ENCODE measurements around the gene LINC00237.
A peak's percentile ranks its signal among the peaks of the same experiment; 100 is the strongest.

The LINC00237 gene

GRCh38 chr20:21063276-21063675 is 42.9 kb downstream of the LINC00237 start:
- no peak for DNase-seq (ENCODE audit: insufficient read length, low spot score)
- no peak for FAIRE-seq
- no peak for TF ChIP-seq CTCF (IDR thresholded peaks at IDR 0.05; ENCODE audit: insufficient read depth, missing control alignments)

- DNase-seq (ENCODE audit: insufficient read length, low spot score): no peak
- peak; percentile 26 for TF ChIP-seq CTCF (IDR thresholded peaks at IDR 0.05; ENCODE audit: insufficient read depth, missing control alignments)
- FAIRE-seq: no peak
Measured at GRCh38 chr20:21053002-21053762, 53.0 kb downstream of the LINC00237 start.

- FAIRE-seq: no peak
Measured at GRCh38 chr20:21052686-21053001, 53.5 kb downstream of the LINC00237 start.

GRCh38 chr20:21052241-21052640 is 53.9 kb downstream of the LINC00237 start:
- TF ChIP-seq CTCF (IDR thresholded peaks at IDR 0.05; ENCODE audit: insufficient read depth, missing control alignments): no peak
- FAIRE-seq (no peak), DNase-seq (ENCODE audit: insufficient read length, low spot score) (no peak)

More at GRCh38 chr20:21052686-21053001, 53.5 kb downstream of the LINC00237 start:
- DNase-seq (ENCODE audit: insufficient read length, low spot score): no peak
- TF ChIP-seq CTCF (IDR thresholded peaks at IDR 0.05; ENCODE audit: insufficient read depth, missing control alignments): no peak

DNA sequence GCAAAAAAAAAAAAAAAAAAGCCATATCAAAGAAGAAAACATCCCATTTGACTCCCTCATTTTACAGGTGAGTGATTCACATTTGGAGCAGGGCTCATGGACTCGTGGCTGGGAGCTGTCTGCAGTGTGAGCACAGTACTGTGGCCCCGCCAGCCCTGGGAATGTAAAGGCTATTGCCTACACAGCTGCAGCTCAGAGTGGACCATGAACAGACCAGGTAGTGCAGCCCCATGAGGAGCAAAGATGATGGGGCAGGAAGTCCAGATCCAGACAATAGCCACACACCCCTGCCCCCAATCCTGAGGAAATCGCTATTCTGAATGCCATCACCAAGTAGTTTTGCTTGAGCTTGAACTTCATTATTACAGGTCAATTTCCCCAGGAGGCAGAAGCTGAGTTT is 55.4 kb downstream of the LINC00237 start:
- DNase-seq (ENCODE audit: insufficient read length, low spot score) (no peak), FAIRE-seq (no peak)
- TF ChIP-seq CTCF (IDR thresholded peaks at IDR 0.05; ENCODE audit: insufficient read depth, missing control alignments): no peak

GRCh38 chr20:21049305-21049828 is 56.8 kb downstream of the LINC00237 start:
- FAIRE-seq (no peak), DNase-seq (ENCODE audit: insufficient read length, low spot score) (no peak)
- no peak for TF ChIP-seq CTCF (IDR thresholded peaks at IDR 0.05; ENCODE audit: insufficient read depth, missing control alignments)

DNA sequence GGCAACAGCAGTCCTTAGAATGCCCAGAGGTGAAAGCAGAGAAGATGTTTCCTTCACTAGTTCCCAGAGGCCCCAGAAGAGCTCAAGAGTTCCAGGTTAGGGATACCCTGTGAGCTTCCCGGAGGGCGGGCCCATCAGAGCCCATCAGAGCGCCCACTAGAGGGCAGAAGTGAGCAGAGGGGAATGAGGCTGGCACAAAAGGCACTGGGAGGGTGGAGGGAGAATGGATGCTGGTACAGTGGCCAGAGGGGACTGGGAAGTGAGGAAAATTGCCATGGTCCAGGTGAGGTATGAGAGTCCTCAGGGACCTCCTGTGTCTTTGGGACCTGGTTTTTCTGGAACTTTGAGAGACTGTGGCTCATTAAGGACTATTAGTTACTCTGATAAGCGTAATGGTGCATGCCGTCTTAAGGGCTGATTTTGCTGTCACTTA is 57.3 kb downstream of the LINC00237 start:
- no peak for FAIRE-seq
- DNase-seq (ENCODE audit: insufficient read length, low spot score): no peak
- peak; percentile 63 for TF ChIP-seq CTCF (IDR thresholded peaks at IDR 0.05; ENCODE audit: insufficient read depth, missing control alignments)

Data from D721Med (cell line).